Adrenal gland (tissue), 12 donors: ENCODE data around the gene TRPM4. TPM values are rescaled to one million over a fixed set of nuclear protein-coding genes. Genes with fewer than 3 reads are reported as not detected.

ENCODE experiments used
- DNase-seq, 7 donors: peaks; one replicate each; pipeline ENCODE4 v3.0.0-alpha.2; 2019 to 2020
- H3K27ac ChIP-seq, 5 donors: fragments of 200-600 bp; sonication (generic) in 4 of 5; 1 replicate in 3 of 5; 2 replicates in 2 of 5; pipeline versions ENCODE4 v1.5.1 to v1.8.0; 2016 to 2020; ENCODE audit warnings: mild to moderate bottlenecking in 1 of 5
- H3K27me3 ChIP-seq: fragments of 200-600 bp; 2 replicates; pipeline ENCODE4 v1.8.0; 2021
- H3K36me3 ChIP-seq, 2 donors: fragments of 200-600 bp; replicated peaks in 1 of 2; 1 replicate in 1 of 2; 2 replicates in 1 of 2; pipeline versions ENCODE4 v1.5.1 to v1.8.0; 2018 to 2022
- H3K4me1 ChIP-seq, 2 donors: fragments of 200-600 bp; replicated peaks in 1 of 2; 1 replicate in 1 of 2; 2 replicates in 1 of 2; pipeline versions ENCODE4 v1.5.1 to v1.8.0; 2018 to 2021
- H3K4me3 ChIP-seq, 4 donors: fragments of 200-600 bp; sonication (generic) in 3 of 4; one replicate each; pipeline ENCODE4 v1.5.1; 2016 to 2018
- H3K9me3 ChIP-seq, 3 donors: fragments of 200-600 bp; sonication (generic) in 1 of 3; replicated peaks in 1 of 3; 1 replicate in 2 of 3; 2 replicates in 1 of 3; pipeline versions ENCODE4 v1.5.1 to v1.8.0; 2016 to 2021
- CTCF ChIP-seq, 6 experiments: fragments of 450-650 bp in 4 of 6; fragments of 200-600 bp in 2 of 6; sonication (generic) in 1 of 6; IDR thresholded peaks; 1 replicate in 5 of 6; 2 replicates in 1 of 6; pipeline versions ENCODE4 v1.5.1 to v1.8.0; 2016 to 2021; ENCODE audit warnings: antibody characterized with exemption in 6 of 6, mild to moderate bottlenecking in 2 of 6, moderate library complexity in 1 of 6
- POLR2A ChIP-seq, 2 donors: fragments of 450-650 bp; IDR thresholded peaks; one replicate each; pipeline ENCODE4 v1.6.1; 2017; ENCODE audit warnings: antibody characterized with exemption in 2 of 2, mild to moderate bottlenecking in 2 of 2, moderate library complexity in 1 of 2
- WGBS, 4 donors: extraction: QIAGEN DNeasy Blood & Tissue Kit in 2 of 4; methylation state at CpG; one replicate each; pipeline versions ENCODE4 v1.1.5 to v1.1.7; 2013 to 2017; 5-methylcytosine and 5-hydroxymethylcytosine counted together
- intact Hi-C, 2 donors: fragments of 100-400 bp; cut with DNase I; formaldehyde crosslinking; loops; one replicate each; pipeline versions ENCODE4 v1.14.1 to v1.15.0; 2022 to 2023
- polyA plus RNA-seq, 3 donors: library from polyadenylated mRNA; stranded (reverse); fragments of 200-250 nt in 2 of 3; fragments of 350-450 nt in 1 of 3; fragmentation: Illumina TruSeq in 1 of 3; extraction: RNeasy Lipid Tissue Mini Kit (QIAGEN cat#74804) in 1 of 3; gene quantifications; one replicate each; pipeline ENCODE4 v1.2.3, GENCODE V29; 2013 to 2014
- total RNA-seq, 9 donors: library from RNA; depleted of rRNA in 4 of 9; stranded (reverse); fragments of >200 nt in 4 of 9; fragments of 120-200 nt in 1 of 9; fragmentation: NEBNext Ultra II Directional in 1 of 9; extraction: Animal tissue kit (Norgen Biotek cat#: 25700) in 1 of 9; gene quantifications; one replicate each; pipeline versions ENCODE4 v1.1.0 to v1.2.4, GENCODE V29; 2013 to 2023
- donor health status: healthy with polysubstance abuse.
- donor health status: Bipolar disorder and iron deficiency.
- donor health status: DM: yes; HTN: yes; CAD: no.
- donor health status: DM: no; HTN: no; CAD: no.
- donor health status: DM: no; HTN: no; CAD: no.
- donor health status: DM: yes; HTN: yes; CAD: no.

TRPM4 gene
- total and polyA plus RNA-seq, 12 donors = 4.2 to 56.3 (median 15.7) TPM

GRCh38 chr19:49150106-49150943, 7.3 kb upstream of the TRPM4 start:
- Histone ChIP-seq H3K27ac (peak overlapping the region; percentile 58 to 94 (median 78)), H3K4me3 (peak overlapping the region; percentile 34 to 73 (median 52)), H3K4me1 (peaks cover 15 to 28% of the 10 kb centered on the region in 2 donors), H3K27me3 (no peaks in the 10 kb centered on the region), H3K9me3 (no peaks in the 10 kb centered on the region), H3K36me3 (no peaks in the 10 kb centered on the region)
- intact Hi-C loops = loop anchor here in 1 of 2 donors (5.0 kb wide), 1 partner anchor 47 kb away; no protein-coding TSS in a partner anchor
- TF ChIP-seq POLR2A (IDR thresholded peaks at IDR 0.05) (peak; percentile 36 to 61), CTCF (IDR thresholded peaks at IDR 0.05) (no peak)
- 0 to 2% (median 1%) methylated on average over 15 to 73 of the region's 75 CpGs for WGBS, 4 donors
- DNase-seq = peak; percentile 86 to 93 (median 90)

GRCh38 chr19:49150944-49151243, 6.7 kb upstream of the TRPM4 start:
- no peaks in the 10 kb centered on the region for H3K36me3 ChIP-seq
- no peak for TF ChIP-seq POLR2A (IDR thresholded peaks at IDR 0.05)
- no peak for TF ChIP-seq CTCF (IDR thresholded peaks at IDR 0.05)
- peak overlapping the region in 4 of 5 donors; percentile 58 to 94 (median 82) for H3K27ac ChIP-seq
- H3K4me3 ChIP-seq = peak overlapping the region in 3 of 4 donors; percentile 18 to 73 (median 54)
- WGBS, 4 donors = 4 to 9% (median 7%) methylated on average over 9 to 16 of the region's 16 CpGs
- H3K27me3 ChIP-seq = no peaks in the 10 kb centered on the region
- no peaks in the 10 kb centered on the region for H3K9me3 ChIP-seq
- peaks cover 15 to 23% of the 10 kb centered on the region in 2 donors for H3K4me1 ChIP-seq
- intact Hi-C loops = loop anchor here in 1 of 2 donors (5.0 kb wide), 1 partner anchor 46 kb away; no protein-coding TSS in a partner anchor
- DNase-seq = no peak

GRCh38 chr19:49151267-49152118, 6.1 kb upstream of the TRPM4 start:
- DNase-seq = peak; percentile 82 to 90 (median 87)
- 8 to 10% (median 9%) methylated on average over 31 to 45 of the region's 45 CpGs for WGBS, 4 donors
- H3K4me3 ChIP-seq = peak overlapping the region in 1 of 4 donors; percentile 73

More at GRCh38 chr19:49151267-49152118, 6.1 kb upstream of the TRPM4 start:
- no peaks in the 10 kb centered on the region for H3K9me3 ChIP-seq
- H3K27ac ChIP-seq = peak overlapping the region in 4 of 5 donors; percentile 58 to 94 (median 82)
- no peaks in the 10 kb centered on the region for H3K27me3 ChIP-seq
- H3K36me3 ChIP-seq = no peaks in the 10 kb centered on the region
- intact Hi-C loops = loop anchor here in 1 of 2 donors (5.0 kb wide), 1 partner anchor 46 kb away; no protein-coding TSS in a partner anchor
- peak in 1 of 2 donors; percentile 26 for TF ChIP-seq POLR2A (IDR thresholded peaks at IDR 0.05)
- TF ChIP-seq CTCF (IDR thresholded peaks at IDR 0.05) = no peak
- peaks cover 15 to 19% of the 10 kb centered on the region in 2 donors for H3K4me1 ChIP-seq
